ENCODE measurements around the gene TMEM131.
A peak's percentile ranks its signal among the peaks of the same experiment; 100 is the strongest.
"Not testable (repeated sequence)": the region's sequence is repeated elsewhere in the genome, so short reads cannot be mapped to it uniquely, and the experiment has no call there.

TMEM131 gene

DNA sequence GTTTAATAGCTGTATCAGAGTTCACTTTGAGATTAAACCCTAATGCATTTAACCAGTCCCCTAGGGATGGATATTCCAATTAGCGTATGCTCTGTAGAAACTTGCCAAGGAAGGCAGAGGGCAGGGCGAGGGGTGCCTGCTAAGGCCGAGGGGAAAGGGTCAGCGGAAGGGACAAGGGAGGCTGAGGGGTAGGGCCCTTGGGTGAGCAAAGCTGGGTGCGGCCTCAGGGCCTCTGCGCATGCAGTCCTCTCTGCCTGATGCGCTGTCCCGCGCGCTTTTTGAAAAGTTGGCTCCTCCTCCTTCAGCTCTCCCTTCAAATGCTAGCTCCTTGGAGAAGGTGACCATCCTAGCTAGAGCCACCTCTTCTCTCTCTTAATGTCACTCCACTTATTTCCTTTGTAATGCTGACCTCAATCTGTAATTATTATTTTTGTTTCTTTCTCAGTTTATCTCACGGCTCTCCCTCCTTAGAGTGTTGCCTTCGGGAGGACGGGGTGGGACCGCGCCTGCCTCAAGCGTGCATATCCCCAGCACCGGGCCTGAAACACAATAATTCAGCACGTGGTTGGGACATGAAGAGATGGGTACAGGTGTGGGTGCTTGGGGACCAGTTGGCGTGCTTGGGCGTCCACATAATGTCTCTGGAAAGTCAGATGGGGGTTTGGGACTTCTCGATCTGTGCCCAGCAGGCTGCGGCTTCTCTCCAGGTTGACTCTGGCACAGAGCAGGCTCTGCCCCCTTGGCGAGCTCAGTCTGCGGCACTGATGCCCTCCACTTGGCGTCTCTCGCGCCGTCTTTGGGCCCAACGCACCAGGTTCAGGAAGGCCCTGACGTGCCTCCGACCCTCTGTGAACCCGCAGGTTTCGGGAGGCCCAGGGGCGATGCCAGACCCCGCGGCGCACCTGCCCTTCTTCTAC, 272.3 kb downstream of the TMEM131 start:
- no peak for DNase-seq (ENCODE audit: low read depth in 2 of 2)

DNA sequence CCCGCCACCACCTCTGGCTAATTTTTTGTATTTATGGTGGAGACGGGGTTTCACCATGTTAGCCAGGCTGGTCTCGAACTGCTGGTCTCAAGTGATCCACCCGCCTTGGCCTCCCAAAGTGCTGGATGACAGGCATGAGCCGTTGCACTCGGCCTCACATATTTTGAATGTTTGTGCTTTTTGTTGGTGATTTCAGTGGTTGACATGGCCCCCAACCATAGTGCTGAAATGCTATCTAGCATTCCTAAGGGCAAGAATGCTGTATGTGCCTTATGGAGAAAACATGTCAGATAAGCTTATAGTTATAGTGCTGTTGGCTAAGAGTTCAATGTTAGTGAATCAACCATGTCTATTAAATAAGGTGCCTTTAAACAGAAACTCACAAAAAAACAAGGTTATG, 273.5 kb downstream of the TMEM131 start:
- DNase-seq (ENCODE audit: low read depth in 2 of 2): no peak

GRCh38 chr2:97720746-97721145, 275.0 kb downstream of the TMEM131 start:
- no peak for DNase-seq (ENCODE audit: low read depth in 2 of 2)

DNA sequence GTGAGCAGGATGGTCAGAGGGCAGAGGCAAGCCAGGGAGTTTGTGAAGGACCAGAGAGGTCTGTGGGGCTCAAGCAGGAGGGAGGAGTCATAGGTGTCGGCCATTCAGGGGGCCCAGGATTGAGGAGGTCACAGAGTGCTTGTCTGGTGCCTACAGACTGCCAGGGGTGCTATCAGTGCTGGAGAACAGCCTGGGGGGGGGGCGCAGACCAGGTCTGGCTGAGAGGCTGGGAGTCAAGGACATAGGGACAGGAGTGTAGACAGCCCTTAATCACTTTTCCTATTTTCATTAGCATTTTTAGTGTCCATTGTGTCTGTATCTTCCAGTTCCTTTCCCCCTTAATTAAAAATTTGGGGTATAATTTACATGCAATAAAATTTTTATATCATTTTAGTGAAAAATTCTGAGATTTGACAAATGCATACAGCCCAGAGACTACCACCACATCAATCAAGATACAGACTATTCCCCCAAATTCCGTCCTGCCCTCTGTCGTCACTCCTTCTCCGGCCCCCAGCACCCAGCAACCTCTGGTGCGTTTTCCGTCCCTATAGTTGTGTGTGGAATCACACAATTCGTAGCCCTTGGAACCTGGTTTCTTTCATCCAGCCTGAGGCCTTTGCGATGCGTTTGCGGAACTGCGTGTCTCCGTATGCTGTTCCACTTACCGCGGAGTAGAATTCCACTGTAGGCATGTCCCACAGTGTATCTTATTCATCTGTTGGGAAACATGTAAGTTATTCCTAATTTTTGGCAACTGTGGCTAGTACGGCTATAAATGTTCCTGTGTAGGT, 276.2 kb downstream of the TMEM131 start:
- DNase-seq (ENCODE audit: low read depth in 2 of 2): no peak

DNA sequence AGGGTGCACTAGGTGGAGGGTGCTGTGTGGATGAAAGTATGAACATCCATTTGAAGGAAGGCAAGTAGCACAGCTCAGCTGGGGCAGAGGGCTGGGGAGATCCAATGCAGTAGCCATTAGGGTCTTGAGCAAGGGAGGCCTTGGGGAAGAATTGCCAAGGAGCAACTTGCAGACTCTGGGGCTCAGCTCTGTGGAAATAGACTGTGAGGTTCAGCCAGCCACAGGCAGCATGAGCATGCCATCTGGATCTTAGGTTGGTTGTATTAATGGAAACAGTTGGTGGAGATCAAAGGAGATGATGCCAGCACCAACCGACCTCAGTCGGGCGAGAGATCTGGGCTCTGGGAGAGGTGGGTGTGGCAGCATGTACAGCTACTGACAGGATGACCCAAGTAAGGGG, 276.8 kb downstream of the TMEM131 start:
- no peak for DNase-seq (ENCODE audit: low read depth in 2 of 2)

DNA sequence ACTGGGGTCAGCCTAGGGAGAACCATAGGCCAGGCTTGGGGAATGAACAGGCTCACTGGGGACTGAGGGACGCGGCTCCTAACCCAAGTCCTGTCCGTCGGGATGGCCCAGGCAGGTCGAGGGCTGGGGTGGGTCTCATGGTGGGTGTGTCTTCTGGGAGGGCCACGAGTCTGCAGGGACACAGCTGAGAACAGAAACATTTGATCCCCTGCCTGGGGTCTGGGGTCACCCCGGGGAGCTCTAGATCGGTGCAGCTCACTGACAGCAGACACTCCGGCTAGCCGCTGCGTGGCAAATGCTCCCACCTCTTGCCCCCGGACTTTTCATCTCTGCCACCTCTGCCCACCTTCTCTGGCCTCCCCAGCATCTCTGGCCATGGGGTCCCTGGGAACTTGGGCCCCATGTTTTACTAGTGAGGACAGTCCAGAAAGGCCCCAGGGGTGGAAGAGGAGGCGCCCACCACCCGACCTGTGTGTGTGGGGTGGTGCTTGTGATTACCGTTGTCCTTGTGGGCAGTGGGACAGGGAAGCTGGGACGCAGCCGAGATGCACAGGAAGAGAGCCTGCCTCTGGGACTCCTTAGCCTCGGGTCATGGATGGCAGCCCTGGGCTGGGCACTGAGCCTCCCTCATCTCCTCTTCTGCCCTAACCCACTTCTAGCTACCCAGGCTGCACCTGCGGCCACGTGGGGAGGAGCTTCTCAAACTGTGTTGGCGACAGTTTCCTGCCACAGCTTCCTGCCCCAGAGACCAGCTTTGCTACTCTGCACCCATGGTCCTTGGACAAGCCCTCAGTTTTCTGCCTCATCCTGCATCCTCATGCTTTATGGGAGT, 277.5 kb downstream of the TMEM131 start:
- peak; percentile 52 to 59 for DNase-seq (ENCODE audit: low read depth in 2 of 2)

DNA sequence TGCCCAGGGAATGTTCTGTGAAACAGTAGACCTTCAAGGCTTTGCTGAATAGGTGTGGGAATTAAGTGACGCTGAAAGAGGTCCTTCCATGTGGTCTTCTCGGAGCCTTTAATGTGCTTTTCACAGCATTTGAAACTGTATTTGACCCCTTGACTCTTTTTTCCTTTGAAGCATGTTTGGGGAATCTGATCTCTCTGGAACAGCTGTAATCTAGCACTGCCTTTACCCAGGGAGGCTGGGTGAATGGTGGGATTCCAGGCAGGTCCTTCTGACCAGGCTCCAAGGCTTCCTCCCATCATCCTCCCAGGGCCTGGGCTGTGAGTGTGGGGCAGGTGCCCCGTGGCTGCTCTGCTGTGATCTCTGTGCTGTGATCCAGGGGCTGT, 278.1 kb downstream of the TMEM131 start:
- DNase-seq (ENCODE audit: low read depth in 2 of 2): no peak

- no peak for DNase-seq (ENCODE audit: low read depth in 2 of 2)
Measured at GRCh38 chr2:97716695-97717612, 278.8 kb downstream of the TMEM131 start.

DNA sequence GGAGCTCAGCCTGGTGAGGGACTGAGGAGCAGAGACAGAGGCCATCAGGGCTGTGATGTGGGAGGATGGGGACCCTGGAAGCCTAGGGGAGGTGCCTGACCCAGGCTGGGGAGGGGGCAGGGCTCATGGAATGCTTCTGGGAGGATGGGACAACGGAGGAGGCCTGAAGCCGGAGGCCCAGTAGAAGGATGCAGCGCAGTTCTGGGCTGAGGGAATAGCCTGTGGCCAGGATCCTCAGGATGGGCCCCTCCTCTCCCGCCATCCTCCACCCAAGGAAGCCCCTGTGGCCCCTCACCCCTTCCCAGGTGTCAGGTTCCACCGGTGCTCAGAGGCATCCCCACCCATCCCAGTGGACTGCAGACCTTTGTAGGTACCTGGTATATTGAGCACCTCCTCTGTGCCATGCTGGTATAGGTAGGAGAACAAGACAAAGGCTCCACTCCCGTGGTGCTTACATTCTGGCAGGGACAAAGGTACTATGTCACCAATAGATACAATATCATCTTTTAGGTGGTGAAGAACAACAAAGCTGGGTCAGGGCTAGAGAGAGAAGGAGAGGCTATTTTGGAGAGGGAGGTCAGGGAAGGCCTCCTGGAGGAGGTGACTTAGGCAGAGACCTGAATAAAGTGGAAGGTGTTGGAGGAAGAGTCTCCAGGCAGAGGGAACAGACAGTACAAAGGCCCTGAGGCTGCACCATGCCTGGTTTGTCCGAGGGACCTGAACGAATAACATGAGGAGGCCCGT, 279.6 kb downstream of the TMEM131 start:
- DNase-seq (ENCODE audit: low read depth in 2 of 2): no peak

- DNase-seq (ENCODE audit: low read depth in 2 of 2): no peak
Measured at GRCh38 chr2:97714950-97715652, 280.6 kb downstream of the TMEM131 start.

DNA sequence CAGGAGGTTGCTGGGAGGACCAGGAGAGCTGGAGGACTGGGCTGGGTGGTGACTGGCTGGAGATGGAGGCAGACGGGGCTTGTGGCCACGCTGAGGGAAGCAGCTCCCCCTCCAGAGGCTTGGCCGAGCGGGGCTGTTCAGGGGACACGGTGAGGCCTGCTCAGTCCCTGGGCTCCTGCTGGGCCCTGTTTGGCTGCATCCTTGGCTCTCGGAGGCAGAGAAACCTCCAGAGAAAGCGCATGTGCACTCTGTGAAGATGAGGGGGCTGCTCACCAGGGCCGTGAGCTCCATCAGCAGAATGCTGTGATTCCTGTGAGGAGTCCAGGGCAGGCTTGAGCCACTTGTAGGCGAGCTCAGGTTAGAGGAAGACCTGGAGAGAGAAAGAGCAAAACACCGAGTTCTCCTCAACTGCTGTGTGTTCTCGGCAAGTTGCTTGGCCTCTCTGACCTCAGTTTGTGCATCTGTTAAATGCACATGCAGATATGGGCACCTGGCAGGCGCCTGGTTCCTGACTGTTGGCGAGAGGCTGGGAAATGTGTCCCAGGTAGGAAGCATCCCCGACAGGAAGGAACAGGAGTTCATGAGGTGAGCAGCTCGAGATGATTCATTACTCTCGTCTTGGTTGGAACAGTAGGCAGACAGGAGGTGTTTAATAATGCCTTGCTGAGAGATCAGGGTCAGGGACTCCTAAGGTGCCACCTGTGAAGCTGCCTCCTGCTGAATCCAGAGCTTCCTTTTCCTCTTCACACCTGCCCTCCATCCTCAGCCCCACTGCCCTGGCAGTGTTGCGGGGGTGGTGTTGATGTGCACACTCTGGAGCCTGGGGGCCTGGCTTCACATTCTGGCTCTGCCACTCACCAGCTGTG, 281.4 kb downstream of the TMEM131 start:
- no peak for DNase-seq (ENCODE audit: low read depth in 2 of 2)

GRCh38 chr2:97713296-97714083, 282.3 kb downstream of the TMEM131 start, which contains the start of gene ZAP70:
Gene ZAP70 (plus strand): TSS chr2:97713576. CDS start chr2:97724037, 10,461 bp downstream.
- no peak for DNase-seq (ENCODE audit: low read depth in 2 of 2)

GRCh38 chr2:97712693-97713295, 283.0 kb downstream of the TMEM131 start:
- peak in 1 of 2 donors; percentile 57 for DNase-seq (ENCODE audit: low read depth in 2 of 2)

DNA sequence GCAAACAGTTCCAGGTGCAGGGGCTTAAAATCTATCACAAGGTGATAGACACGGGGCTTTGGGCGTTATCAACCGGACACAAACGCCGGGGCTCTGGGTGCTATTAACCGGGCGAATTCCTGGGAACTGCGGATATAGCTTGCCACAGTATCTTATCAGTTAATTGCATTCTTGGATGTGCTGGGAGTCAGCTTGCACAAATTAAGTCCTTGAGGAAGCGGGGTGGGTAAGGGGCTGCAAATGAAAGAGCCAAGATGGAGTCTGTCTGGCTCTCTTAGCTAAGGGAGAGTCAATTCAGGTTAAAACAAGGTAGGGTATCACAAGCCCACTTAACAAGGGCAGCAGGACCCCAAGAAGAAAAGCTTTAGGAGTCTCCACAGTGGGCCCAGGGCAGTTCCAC, 283.6 kb downstream of the TMEM131 start:
- DNase-seq (ENCODE audit: low read depth in 2 of 2): not testable (repeated sequence)

GRCh38 chr2:97711394-97711711, 284.4 kb downstream of the TMEM131 start:
- no peak for DNase-seq (ENCODE audit: low read depth in 2 of 2)

DNA sequence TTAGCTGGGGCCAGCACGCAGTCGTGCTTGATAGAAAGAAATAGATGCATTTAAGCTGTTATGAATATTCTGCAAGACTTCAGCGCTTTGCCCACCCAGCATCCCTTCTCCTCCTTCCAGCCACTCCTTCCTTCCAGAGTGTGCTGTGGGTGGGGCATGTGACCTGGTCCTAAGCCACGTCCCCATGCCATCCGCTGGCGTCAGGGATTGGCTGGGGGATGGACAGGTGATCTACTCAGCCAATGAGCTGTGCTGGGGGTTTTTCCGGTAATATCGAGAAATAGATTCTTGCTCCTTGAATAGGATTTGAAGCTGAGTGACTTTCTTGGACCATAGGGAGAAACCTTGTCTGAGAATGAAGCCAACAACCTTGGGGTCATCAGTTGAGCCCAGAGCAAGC, 287.1 kb downstream of the TMEM131 start:
- DNase-seq (ENCODE audit: low read depth in 2 of 2): no peak

GRCh38 chr2:97708048-97708380, 287.7 kb downstream of the TMEM131 start:
- DNase-seq (ENCODE audit: low read depth in 2 of 2): no peak
